Stimulated activated CD4-positive, alpha-beta T cell treated with anti-CD3 and anti-CD28 coated beads, Interleukin-2, amount 100 ng/mL, for 4 hours (primary cell): ENCODE measurements around the gene GRAMD4.

Experiments used
- DNase-seq: peaks from one replicate; pipeline ENCODE4 v3.0.0-alpha.2; 2020; ENCODE audit warnings: low read depth

The GRAMD4 gene

GRCh38 chr22:46619830-46620501 lies at the start of gene GRAMD4:
Gene GRAMD4 (plus strand): TSS chr22:46620386. CDS start chr22:46626800, 6,414 bp downstream.
- DNase-seq = no peak

GRCh38 chr22:46571642-46572250 lies 48.4 kb upstream of the GRAMD4 start:
- DNase-seq = no peak

- no peak for DNase-seq
These were observed 47.0 kb upstream of the GRAMD4 start for GRCh38 chr22:46572911-46573780.

GRCh38 chr22:46573781-46574437 lies 46.3 kb upstream of the GRAMD4 start:
- DNase-seq = no peak

GRCh38 chr22:46574438-46574992 lies 45.7 kb upstream of the GRAMD4 start:
- DNase-seq = no peak

GRCh38 chr22:46574993-46575910 lies 44.9 kb upstream of the GRAMD4 start:
- no peak for DNase-seq

GRCh38 chr22:46575911-46576555 lies 44.2 kb upstream of the GRAMD4 start:
- no peak for DNase-seq

- DNase-seq = peak; percentile 56
These were observed 43.4 kb upstream of the GRAMD4 start for GRCh38 chr22:46576556-46577367.

- DNase-seq = no peak
These were observed 42.6 kb upstream of the GRAMD4 start for GRCh38 chr22:46577368-46578249.

- no peak for DNase-seq
These were observed 41.8 kb upstream of the GRAMD4 start for GRCh38 chr22:46578251-46578823.

- DNase-seq = no peak
These were observed 41.2 kb upstream of the GRAMD4 start for GRCh38 chr22:46578824-46579561.

GRCh38 chr22:46579751-46580449 lies 40.3 kb upstream of the GRAMD4 start:
- no peak for DNase-seq

- DNase-seq = no peak
These were observed 39.1 kb upstream of the GRAMD4 start for GRCh38 chr22:46580940-46581537.

GRCh38 chr22:46581538-46582244 lies 38.5 kb upstream of the GRAMD4 start:
- DNase-seq = no peak

- DNase-seq = no peak
These were observed 37.8 kb upstream of the GRAMD4 start for GRCh38 chr22:46582281-46582933.
